ENCODE results near the gene ANTKMT. TPM values are rescaled to one million over a fixed set of nuclear protein-coding genes. Genes with fewer than 3 reads are reported as not detected.

The ANTKMT gene
- total and polyA plus RNA-seq, 2 of the 8 experiments (the other 6 are each of a cell fraction or from before 2014, with no cell fraction given): 26.5 to 26.6 TPM

- TF ChIP-seq, protein P1, sequence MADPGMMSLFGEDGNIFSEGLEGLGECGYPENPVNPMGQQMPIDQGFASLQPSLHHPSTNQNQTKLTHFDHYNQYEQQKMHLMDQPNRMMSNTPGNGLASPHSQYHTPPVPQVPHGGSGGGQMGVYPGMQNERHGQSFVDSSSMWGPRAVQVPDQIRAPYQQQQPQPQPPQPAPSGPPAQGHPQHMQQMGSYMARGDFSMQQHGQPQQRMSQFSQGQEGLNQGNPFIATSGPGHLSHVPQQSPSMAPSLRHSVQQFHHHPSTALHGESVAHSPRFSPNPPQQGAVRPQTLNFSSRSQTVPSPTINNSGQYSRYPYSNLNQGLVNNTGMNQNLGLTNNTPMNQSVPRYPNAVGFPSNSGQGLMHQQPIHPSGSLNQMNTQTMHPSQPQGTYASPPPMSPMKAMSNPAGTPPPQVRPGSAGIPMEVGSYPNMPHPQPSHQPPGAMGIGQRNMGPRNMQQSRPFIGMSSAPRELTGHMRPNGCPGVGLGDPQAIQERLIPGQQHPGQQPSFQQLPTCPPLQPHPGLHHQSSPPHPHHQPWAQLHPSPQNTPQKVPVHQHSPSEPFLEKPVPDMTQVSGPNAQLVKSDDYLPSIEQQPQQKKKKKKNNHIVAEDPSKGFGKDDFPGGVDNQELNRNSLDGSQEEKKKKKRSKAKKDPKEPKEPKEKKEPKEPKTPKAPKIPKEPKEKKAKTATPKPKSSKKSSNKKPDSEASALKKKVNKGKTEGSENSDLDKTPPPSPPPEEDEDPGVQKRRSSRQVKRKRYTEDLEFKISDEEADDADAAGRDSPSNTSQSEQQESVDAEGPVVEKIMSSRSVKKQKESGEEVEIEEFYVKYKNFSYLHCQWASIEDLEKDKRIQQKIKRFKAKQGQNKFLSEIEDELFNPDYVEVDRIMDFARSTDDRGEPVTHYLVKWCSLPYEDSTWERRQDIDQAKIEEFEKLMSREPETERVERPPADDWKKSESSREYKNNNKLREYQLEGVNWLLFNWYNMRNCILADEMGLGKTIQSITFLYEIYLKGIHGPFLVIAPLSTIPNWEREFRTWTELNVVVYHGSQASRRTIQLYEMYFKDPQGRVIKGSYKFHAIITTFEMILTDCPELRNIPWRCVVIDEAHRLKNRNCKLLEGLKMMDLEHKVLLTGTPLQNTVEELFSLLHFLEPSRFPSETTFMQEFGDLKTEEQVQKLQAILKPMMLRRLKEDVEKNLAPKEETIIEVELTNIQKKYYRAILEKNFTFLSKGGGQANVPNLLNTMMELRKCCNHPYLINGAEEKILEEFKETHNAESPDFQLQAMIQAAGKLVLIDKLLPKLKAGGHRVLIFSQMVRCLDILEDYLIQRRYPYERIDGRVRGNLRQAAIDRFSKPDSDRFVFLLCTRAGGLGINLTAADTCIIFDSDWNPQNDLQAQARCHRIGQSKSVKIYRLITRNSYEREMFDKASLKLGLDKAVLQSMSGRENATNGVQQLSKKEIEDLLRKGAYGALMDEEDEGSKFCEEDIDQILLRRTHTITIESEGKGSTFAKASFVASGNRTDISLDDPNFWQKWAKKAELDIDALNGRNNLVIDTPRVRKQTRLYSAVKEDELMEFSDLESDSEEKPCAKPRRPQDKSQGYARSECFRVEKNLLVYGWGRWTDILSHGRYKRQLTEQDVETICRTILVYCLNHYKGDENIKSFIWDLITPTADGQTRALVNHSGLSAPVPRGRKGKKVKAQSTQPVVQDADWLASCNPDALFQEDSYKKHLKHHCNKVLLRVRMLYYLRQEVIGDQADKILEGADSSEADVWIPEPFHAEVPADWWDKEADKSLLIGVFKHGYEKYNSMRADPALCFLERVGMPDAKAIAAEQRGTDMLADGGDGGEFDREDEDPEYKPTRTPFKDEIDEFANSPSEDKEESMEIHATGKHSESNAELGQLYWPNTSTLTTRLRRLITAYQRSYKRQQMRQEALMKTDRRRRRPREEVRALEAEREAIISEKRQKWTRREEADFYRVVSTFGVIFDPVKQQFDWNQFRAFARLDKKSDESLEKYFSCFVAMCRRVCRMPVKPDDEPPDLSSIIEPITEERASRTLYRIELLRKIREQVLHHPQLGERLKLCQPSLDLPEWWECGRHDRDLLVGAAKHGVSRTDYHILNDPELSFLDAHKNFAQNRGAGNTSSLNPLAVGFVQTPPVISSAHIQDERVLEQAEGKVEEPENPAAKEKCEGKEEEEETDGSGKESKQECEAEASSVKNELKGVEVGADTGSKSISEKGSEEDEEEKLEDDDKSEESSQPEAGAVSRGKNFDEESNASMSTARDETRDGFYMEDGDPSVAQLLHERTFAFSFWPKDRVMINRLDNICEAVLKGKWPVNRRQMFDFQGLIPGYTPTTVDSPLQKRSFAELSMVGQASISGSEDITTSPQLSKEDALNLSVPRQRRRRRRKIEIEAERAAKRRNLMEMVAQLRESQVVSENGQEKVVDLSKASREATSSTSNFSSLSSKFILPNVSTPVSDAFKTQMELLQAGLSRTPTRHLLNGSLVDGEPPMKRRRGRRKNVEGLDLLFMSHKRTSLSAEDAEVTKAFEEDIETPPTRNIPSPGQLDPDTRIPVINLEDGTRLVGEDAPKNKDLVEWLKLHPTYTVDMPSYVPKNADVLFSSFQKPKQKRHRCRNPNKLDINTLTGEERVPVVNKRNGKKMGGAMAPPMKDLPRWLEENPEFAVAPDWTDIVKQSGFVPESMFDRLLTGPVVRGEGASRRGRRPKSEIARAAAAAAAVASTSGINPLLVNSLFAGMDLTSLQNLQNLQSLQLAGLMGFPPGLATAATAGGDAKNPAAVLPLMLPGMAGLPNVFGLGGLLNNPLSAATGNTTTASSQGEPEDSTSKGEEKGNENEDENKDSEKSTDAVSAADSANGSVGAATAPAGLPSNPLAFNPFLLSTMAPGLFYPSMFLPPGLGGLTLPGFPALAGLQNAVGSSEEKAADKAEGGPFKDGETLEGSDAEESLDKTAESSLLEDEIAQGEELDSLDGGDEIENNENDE (IDR thresholded peaks at IDR 0.05; ENCODE audit: insufficient replicate concordance, low read length): no peak
- TF ChIP-seq BACH1 (IDR thresholded peaks at IDR 0.05; ENCODE audit: low read length): 0 out of 2 replicates have a peak, but pooled peaks have one; percentile 25
- TF ChIP-seq KDM5A (IDR thresholded peaks at IDR 0.05; ENCODE audit: low read length): no peak
- peak; percentile 55 for TF ChIP-seq SAP30 (IDR thresholded peaks at IDR 0.05; ENCODE audit: insufficient read depth, insufficient replicate concordance, low read length)
- peak in 1 of 2 experiments; percentile 36; a peak in 1 of 3 replicates for TF ChIP-seq POLR2A (IDR thresholded peaks at IDR 0.05; ENCODE audit: control extremely low read depth in 1 of 2, low read depth in 2 of 2, low read length in 2 of 2)
- TF ChIP-seq CEBPB (IDR thresholded peaks at IDR 0.05; ENCODE audit: low read depth, low read length): no peak
- 0 out of 2 replicates have a peak, but pooled peaks have one; percentile 12 for TF ChIP-seq POLR2AphosphoS5 (IDR thresholded peaks at IDR 0.05; ENCODE audit: low read depth, low read length)
- TF ChIP-seq CTCF (IDR thresholded peaks at IDR 0.05; ENCODE audit: control extremely low read depth in 1 of 3, insufficient read depth in 1 of 3, low read depth in 1 of 3, low read length in 3 of 3): 0 out of 4 replicates have a peak, but pooled peaks of 1 of the 3 experiments have one; percentile 4
These were observed 1.0 kb upstream of the ANTKMT start (continued) for GRCh38 chr16:719815-720446.
